Stomach smooth muscle (tissue), 2 donors: Measurements from ENCODE around the gene GREB1.

Experiments used
- H3K27ac ChIP-seq: one replicate; pipeline ENCODE4 v1.7.0; 2013; ENCODE audit warnings: mild to moderate bottlenecking, low read length, inconsistent platforms
- H3K27me3 ChIP-seq, 2 donors: one replicate each; pipeline ENCODE4 v1.7.0; 2013; ENCODE audit warnings: low read length in 2 of 2; ENCODE audit not compliant: insufficient read depth in 2 of 2, control insufficient read depth in 1 of 2
- H3K36me3 ChIP-seq, 2 donors: one replicate each; pipeline ENCODE4 v1.7.0; 2013; ENCODE audit warnings: low read length in 2 of 2; ENCODE audit not compliant: control insufficient read depth in 2 of 2, insufficient read depth in 2 of 2
- H3K4me1 ChIP-seq: one replicate; pipeline ENCODE4 v1.7.0; 2013; ENCODE audit warnings: low read length; ENCODE audit not compliant: control insufficient read depth, insufficient read depth
- H3K4me3 ChIP-seq, 2 donors: one replicate each; pipeline ENCODE4 v1.7.0; 2013; ENCODE audit warnings: low read length in 2 of 2
- H3K9ac ChIP-seq, 2 donors: one replicate each; pipeline ENCODE4 v1.7.0; 2013; ENCODE audit warnings: low read length in 2 of 2, mild to moderate bottlenecking in 1 of 2
- H3K9me3 ChIP-seq, 2 donors: one replicate each; pipeline ENCODE4 v1.7.0; 2013; ENCODE audit warnings: low read length in 2 of 2; ENCODE audit not compliant: control insufficient read depth in 2 of 2
- donor health status: healthy.
- donor health status: Pancreatic carcinoma.

GREB1 gene

GRCh38 chr2:11680182-11680900 is 146.5 kb downstream of the GREB1 start:
- Histone ChIP-seq H3K27me3 (peaks cover 14 to 15% of the 10 kb centered on the region in 2 donors), H3K9me3 (peaks cover 0 to 4% of the 10 kb centered on the region in 2 donors), H3K4me1 (no peaks in the 10 kb centered on the region), H3K27ac (no peak overlapping the region), H3K36me3 (no peaks in the 10 kb centered on the region), H3K9ac (no peak overlapping the region), H3K4me3 (no peak overlapping the region)

GRCh38 chr2:11680901-11681721 is 147.3 kb downstream of the GREB1 start:
- H3K4me3 ChIP-seq = no peak overlapping the region
- H3K36me3 ChIP-seq = no peaks in the 10 kb centered on the region
- H3K9ac ChIP-seq = no peak overlapping the region
- H3K27me3 ChIP-seq = peaks cover 12 to 17% of the 10 kb centered on the region in 2 donors
- H3K27ac ChIP-seq = no peak overlapping the region
- no peaks in the 10 kb centered on the region for H3K9me3 ChIP-seq
- no peaks in the 10 kb centered on the region for H3K4me1 ChIP-seq

- Histone ChIP-seq H3K9me3 (no peaks in the 10 kb centered on the region), H3K27me3 (peaks cover 7 to 13% of the 10 kb centered on the region in 2 donors), H3K4me3 (no peak overlapping the region), H3K36me3 (no peaks in the 10 kb centered on the region), H3K27ac (no peak overlapping the region), H3K9ac (no peak overlapping the region), H3K4me1 (no peaks in the 10 kb centered on the region)
Observed at GRCh38 chr2:11681722-11682589, 148.1 kb downstream of the GREB1 start.

- Histone ChIP-seq H3K4me1 (no peaks in the 10 kb centered on the region), H3K27ac (no peak overlapping the region), H3K9ac (no peak overlapping the region), H3K27me3 (peaks cover 7 to 13% of the 10 kb centered on the region in 2 donors), H3K9me3 (no peaks in the 10 kb centered on the region), H3K36me3 (no peaks in the 10 kb centered on the region), H3K4me3 (no peak overlapping the region)
Observed at GRCh38 chr2:11682590-11682915, 148.7 kb downstream of the GREB1 start.

DNA sequence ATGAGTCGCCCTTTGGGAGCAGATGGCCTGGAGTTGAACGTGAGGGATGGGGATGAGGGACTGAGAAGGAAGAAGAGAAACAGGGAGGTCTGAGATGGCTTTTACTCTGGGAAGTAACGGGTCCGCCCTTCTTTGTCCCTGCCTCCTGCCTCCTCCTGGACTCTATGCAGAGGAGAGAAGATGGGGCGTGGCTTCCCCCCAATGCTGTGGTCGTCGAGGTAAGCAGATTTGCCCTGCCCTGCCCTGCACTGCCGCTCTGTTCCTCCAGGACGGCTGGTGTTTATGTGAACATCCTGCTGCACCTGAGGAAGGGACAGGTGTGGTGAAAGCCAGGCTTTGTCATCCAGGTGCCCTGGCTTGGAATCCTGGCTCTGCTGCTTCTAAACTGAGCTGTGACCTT is 149.6 kb downstream of the GREB1 start:
- Histone ChIP-seq H3K4me3 (no peak overlapping the region), H3K4me1 (peaks cover 8% of the 10 kb centered on the region), H3K27me3 (peaks cover 7 to 11% of the 10 kb centered on the region in 2 donors), H3K36me3 (no peaks in the 10 kb centered on the region), H3K9ac (no peak overlapping the region), H3K9me3 (no peaks in the 10 kb centered on the region), H3K27ac (no peak overlapping the region)

DNA sequence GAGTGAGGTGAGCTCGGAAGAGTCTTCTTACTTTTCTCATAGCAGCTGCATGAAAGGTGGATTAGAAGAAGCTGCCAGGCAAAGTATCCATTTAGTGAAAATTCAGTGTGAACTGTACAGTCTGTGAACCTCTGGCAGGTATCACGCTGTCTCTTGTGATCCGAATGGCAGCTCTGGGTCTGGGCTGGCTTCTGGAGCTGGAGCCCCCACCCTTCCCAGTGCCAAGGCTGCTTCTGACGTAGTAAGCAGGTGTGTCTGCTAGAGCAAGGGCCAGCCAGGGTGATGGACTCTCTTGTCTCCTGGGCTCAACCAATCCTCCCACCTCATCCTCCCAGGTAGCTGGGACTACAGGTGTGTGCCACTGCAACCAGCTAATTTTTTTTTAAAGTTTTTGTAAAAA is 150.1 kb downstream of the GREB1 start:
- Histone ChIP-seq H3K4me1 (peaks cover 13% of the 10 kb centered on the region), H3K9me3 (no peaks in the 10 kb centered on the region), H3K9ac (no peak overlapping the region)

GRCh38 chr2:11684894-11685460 is 151.1 kb downstream of the GREB1 start:
- Histone ChIP-seq H3K36me3 (no peaks in the 10 kb centered on the region), H3K4me3 (no peak overlapping the region), H3K4me1 (peaks cover 14% of the 10 kb centered on the region), H3K9me3 (no peaks in the 10 kb centered on the region), H3K9ac (no peak overlapping the region), H3K27me3 (peaks cover 3 to 6% of the 10 kb centered on the region in 2 donors), H3K27ac (no peak overlapping the region)

More for the DNA sequence above, 150.1 kb downstream of the GREB1 start:
- no peak overlapping the region for H3K27ac ChIP-seq
- H3K36me3 ChIP-seq = no peaks in the 10 kb centered on the region
- H3K27me3 ChIP-seq = peaks cover 4 to 7% of the 10 kb centered on the region in 2 donors
- no peak overlapping the region for H3K4me3 ChIP-seq

DNA sequence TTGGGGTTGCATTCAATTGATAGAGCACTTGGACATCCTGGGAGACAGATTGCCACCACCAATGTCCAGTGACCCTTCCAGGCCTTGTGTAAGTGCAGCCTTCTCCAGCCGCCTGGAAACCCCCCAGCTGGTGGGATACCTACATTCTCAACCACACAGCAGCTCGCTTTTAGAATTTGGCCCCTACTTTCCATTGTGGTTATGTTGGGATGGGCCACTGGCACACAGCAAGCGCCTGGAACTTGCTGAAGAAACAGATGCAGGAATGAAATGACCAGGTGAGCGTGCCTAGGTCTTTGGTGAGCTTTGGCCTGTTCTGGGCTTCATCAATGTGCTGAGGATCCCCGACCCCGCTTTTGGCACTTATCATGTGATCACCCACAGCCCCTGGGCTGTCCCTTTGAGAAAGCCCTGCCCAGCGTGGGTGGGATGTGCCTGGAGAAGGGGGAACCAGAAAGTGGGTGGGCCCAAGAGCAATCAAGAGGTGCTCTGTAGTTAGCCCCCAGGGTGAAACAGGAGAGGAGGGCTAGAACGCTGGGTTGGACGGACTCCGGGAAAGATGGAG is 152.1 kb downstream of the GREB1 start:
- H3K27me3 ChIP-seq = peaks cover 0 to 6% of the 10 kb centered on the region in 2 donors
- no peak overlapping the region for H3K4me3 ChIP-seq
- peaks cover 14% of the 10 kb centered on the region for H3K4me1 ChIP-seq
- no peak overlapping the region for H3K9ac ChIP-seq
- H3K36me3 ChIP-seq = no peaks in the 10 kb centered on the region
- no peak overlapping the region for H3K27ac ChIP-seq
- H3K9me3 ChIP-seq = no peaks in the 10 kb centered on the region

- Histone ChIP-seq H3K27me3 (peaks cover 0 to 3% of the 10 kb centered on the region in 2 donors), H3K27ac (no peak overlapping the region), H3K4me1 (peaks cover 14% of the 10 kb centered on the region), H3K4me3 (no peak overlapping the region), H3K9ac (no peak overlapping the region), H3K9me3 (no peaks in the 10 kb centered on the region), H3K36me3 (no peaks in the 10 kb centered on the region)
Observed at GRCh38 chr2:11687736-11688135, 153.9 kb downstream of the GREB1 start.
